Activated naive CD8-positive, alpha-beta T cell treated with anti-CD3 and anti-CD28 coated beads for 36 hours (primary cell): ENCODE results near the gene TTBK2. TPM values are rescaled to one million over a fixed set of nuclear protein-coding genes. Genes with fewer than 3 reads are reported as not detected.

ENCODE experiments used
- DNase-seq: peaks from one replicate; pipeline ENCODE4 v3.0.0; 2021
- H3K27ac Mint-ChIP-seq: one replicate; pipeline ENCODE4 v1.8.0; 2022; ENCODE audit warnings: mild to moderate bottlenecking, moderate library complexity, mixed read lengths
- H3K27me3 Mint-ChIP-seq: one replicate; pipeline ENCODE4 v1.8.0; 2022; ENCODE audit warnings: mild to moderate bottlenecking, mixed read lengths
- H3K36me3 Mint-ChIP-seq: one replicate; pipeline ENCODE4 v1.8.0; 2021; ENCODE audit warnings: mild to moderate bottlenecking, mixed read lengths
- H3K4me1 Mint-ChIP-seq: one replicate; pipeline ENCODE4 v1.8.0; 2021; ENCODE audit warnings: mixed read lengths
- H3K4me3 Mint-ChIP-seq: one replicate; pipeline ENCODE4 v1.8.0; 2022; ENCODE audit warnings: mild to moderate bottlenecking, moderate library complexity, mixed read lengths
- H3K9me3 Mint-ChIP-seq: one replicate; pipeline ENCODE4 v1.8.0; 2022; ENCODE audit warnings: mixed read lengths
- total RNA-seq, 2 experiments: library from RNA; stranded (reverse); gene quantifications; one replicate each; pipeline ENCODE4 v1.2.3, GENCODE V29; 2021

Gene TTBK2
- total RNA-seq, 2 experiments from 2014 or later: 6.9 to 7.9 TPM

GRCh38 chr15:42819786-42820185 is 100.8 kb downstream of the TTBK2 start:
- H3K27me3 Mint-ChIP-seq: no peaks in the 10 kb centered on the region
- no peak for DNase-seq
- peaks cover 4% of the 10 kb centered on the region for H3K36me3 Mint-ChIP-seq
- no peaks in the 10 kb centered on the region for H3K4me1 Mint-ChIP-seq
- H3K27ac Mint-ChIP-seq: no peak overlapping the region
- H3K9me3 Mint-ChIP-seq: no peaks in the 10 kb centered on the region
- no peak overlapping the region for H3K4me3 Mint-ChIP-seq

GRCh38 chr15:42811433-42811832 is 109.1 kb downstream of the TTBK2 start:
- no peaks in the 10 kb centered on the region for H3K27me3 Mint-ChIP-seq

GRCh38 chr15:42808913-42809312 is 111.7 kb downstream of the TTBK2 start:
- Mint-ChIP-seq H3K36me3 (no peaks in the 10 kb centered on the region), H3K27ac (no peak overlapping the region), H3K4me1 (no peaks in the 10 kb centered on the region)

More at GRCh38 chr15:42811433-42811832, 109.1 kb downstream of the TTBK2 start:
- Mint-ChIP-seq H3K36me3 (peaks cover 1% of the 10 kb centered on the region), H3K4me3 (no peak overlapping the region), H3K9me3 (no peaks in the 10 kb centered on the region), H3K27ac (no peak overlapping the region), H3K4me1 (no peaks in the 10 kb centered on the region)
- no peak for DNase-seq

GRCh38 chr15:42805266-42805665 is 115.3 kb downstream of the TTBK2 start:
- no peaks in the 10 kb centered on the region for H3K4me1 Mint-ChIP-seq
- no peaks in the 10 kb centered on the region for H3K27me3 Mint-ChIP-seq
- no peaks in the 10 kb centered on the region for H3K9me3 Mint-ChIP-seq
- DNase-seq: no peak
- H3K27ac Mint-ChIP-seq: no peak overlapping the region
- no peak overlapping the region for H3K4me3 Mint-ChIP-seq
- H3K36me3 Mint-ChIP-seq: no peaks in the 10 kb centered on the region

More at GRCh38 chr15:42808913-42809312, 111.7 kb downstream of the TTBK2 start:
- Mint-ChIP-seq H3K27me3 (no peaks in the 10 kb centered on the region), H3K9me3 (no peaks in the 10 kb centered on the region), H3K4me3 (no peak overlapping the region)
- DNase-seq: no peak

- H3K9me3 Mint-ChIP-seq: no peaks in the 10 kb centered on the region
- no peak overlapping the region for H3K27ac Mint-ChIP-seq
- no peak overlapping the region for H3K4me3 Mint-ChIP-seq
- no peak for DNase-seq
- no peaks in the 10 kb centered on the region for H3K27me3 Mint-ChIP-seq
- H3K4me1 Mint-ChIP-seq: no peaks in the 10 kb centered on the region
- H3K36me3 Mint-ChIP-seq: no peaks in the 10 kb centered on the region
Measured at GRCh38 chr15:42804739-42805138, 115.8 kb downstream of the TTBK2 start.

GRCh38 chr15:42803436-42803835 is 117.1 kb downstream of the TTBK2 start:
- Mint-ChIP-seq H3K4me3 (no peak overlapping the region), H3K9me3 (no peaks in the 10 kb centered on the region), H3K4me1 (no peaks in the 10 kb centered on the region), H3K27ac (no peak overlapping the region), H3K27me3 (no peaks in the 10 kb centered on the region), H3K36me3 (peaks cover 1% of the 10 kb centered on the region)
- no peak for DNase-seq

- peaks cover 1% of the 10 kb centered on the region for H3K36me3 Mint-ChIP-seq
- no peaks in the 10 kb centered on the region for H3K27me3 Mint-ChIP-seq
- H3K4me1 Mint-ChIP-seq: no peaks in the 10 kb centered on the region
- H3K9me3 Mint-ChIP-seq: no peaks in the 10 kb centered on the region
- DNase-seq: no peak
- no peak overlapping the region for H3K27ac Mint-ChIP-seq
- no peak overlapping the region for H3K4me3 Mint-ChIP-seq
Measured at GRCh38 chr15:42802168-42802567, 118.4 kb downstream of the TTBK2 start.

GRCh38 chr15:42800731-42801474 is 119.7 kb downstream of the TTBK2 start:
- H3K4me1 Mint-ChIP-seq: peaks cover 3% of the 10 kb centered on the region
- H3K9me3 Mint-ChIP-seq: no peaks in the 10 kb centered on the region
- no peaks in the 10 kb centered on the region for H3K27me3 Mint-ChIP-seq
- H3K27ac Mint-ChIP-seq: no peak overlapping the region
- no peak overlapping the region for H3K4me3 Mint-ChIP-seq
- DNase-seq: peak; percentile 3
- H3K36me3 Mint-ChIP-seq: peaks cover 1% of the 10 kb centered on the region

- Mint-ChIP-seq H3K27ac (no peak overlapping the region), H3K27me3 (no peaks in the 10 kb centered on the region), H3K9me3 (no peaks in the 10 kb centered on the region), H3K4me1 (peaks cover 3% of the 10 kb centered on the region), H3K36me3 (peaks cover 1% of the 10 kb centered on the region), H3K4me3 (no peak overlapping the region)
- DNase-seq: no peak
Measured at GRCh38 chr15:42798802-42799201, 121.8 kb downstream of the TTBK2 start.

- Mint-ChIP-seq H3K4me1 (peaks cover 3% of the 10 kb centered on the region), H3K27ac (no peak overlapping the region), H3K9me3 (no peaks in the 10 kb centered on the region), H3K4me3 (no peak overlapping the region), H3K27me3 (no peaks in the 10 kb centered on the region), H3K36me3 (peaks cover 1% of the 10 kb centered on the region)
- DNase-seq: no peak
Measured at GRCh38 chr15:42796955-42797782, 123.4 kb downstream of the TTBK2 start.

- H3K9me3 Mint-ChIP-seq: no peaks in the 10 kb centered on the region
- no peaks in the 10 kb centered on the region for H3K4me1 Mint-ChIP-seq
- no peaks in the 10 kb centered on the region for H3K27me3 Mint-ChIP-seq
- H3K27ac Mint-ChIP-seq: no peak overlapping the region
- H3K4me3 Mint-ChIP-seq: no peak overlapping the region
- H3K36me3 Mint-ChIP-seq: no peaks in the 10 kb centered on the region
- DNase-seq: no peak
Measured at GRCh38 chr15:42788725-42789124, 131.9 kb downstream of the TTBK2 start.

GRCh38 chr15:42786978-42787377 is 133.6 kb downstream of the TTBK2 start:
- no peaks in the 10 kb centered on the region for H3K4me1 Mint-ChIP-seq
- H3K4me3 Mint-ChIP-seq: no peak overlapping the region
- DNase-seq: no peak
- H3K27ac Mint-ChIP-seq: no peak overlapping the region
- peaks cover 3% of the 10 kb centered on the region for H3K36me3 Mint-ChIP-seq
- H3K27me3 Mint-ChIP-seq: no peaks in the 10 kb centered on the region
- H3K9me3 Mint-ChIP-seq: no peaks in the 10 kb centered on the region

GRCh38 chr15:42785569-42785968 is 135.0 kb downstream of the TTBK2 start:
- H3K36me3 Mint-ChIP-seq: peaks cover 3% of the 10 kb centered on the region
- H3K4me3 Mint-ChIP-seq: no peak overlapping the region
- H3K27me3 Mint-ChIP-seq: no peaks in the 10 kb centered on the region
- H3K27ac Mint-ChIP-seq: no peak overlapping the region
- H3K9me3 Mint-ChIP-seq: no peaks in the 10 kb centered on the region
- no peaks in the 10 kb centered on the region for H3K4me1 Mint-ChIP-seq
- DNase-seq: no peak

- H3K36me3 Mint-ChIP-seq: peaks cover 3% of the 10 kb centered on the region
- no peak overlapping the region for H3K27ac Mint-ChIP-seq
Measured at GRCh38 chr15:42784705-42785104, 135.9 kb downstream of the TTBK2 start.

GRCh38 chr15:42782716-42783115 is 137.9 kb downstream of the TTBK2 start:
- Mint-ChIP-seq H3K4me3 (no peak overlapping the region), H3K27ac (no peak overlapping the region), H3K4me1 (no peaks in the 10 kb centered on the region), H3K9me3 (no peaks in the 10 kb centered on the region), H3K27me3 (no peaks in the 10 kb centered on the region), H3K36me3 (peaks cover 3% of the 10 kb centered on the region)
- DNase-seq: no peak

More at GRCh38 chr15:42784705-42785104, 135.9 kb downstream of the TTBK2 start:
- Mint-ChIP-seq H3K9me3 (no peaks in the 10 kb centered on the region), H3K27me3 (no peaks in the 10 kb centered on the region), H3K4me3 (no peak overlapping the region), H3K4me1 (no peaks in the 10 kb centered on the region)
- no peak for DNase-seq
